SK-N-MC (cell line): ENCODE measurements around the gene GRAMD2A.

Source experiments
- EZH2 ChIP-seq: fragments of 200-600 bp; sonication (generic); IDR thresholded peaks from one replicate; pipeline ENCODE4 v1.6.1; 2017; ENCODE audit warnings: antibody characterized with exemption
- POLR2AphosphoS5 ChIP-seq: IDR thresholded peaks from 2 replicates; pipeline ENCODE4 v1.6.1; 2012; ENCODE audit warnings: mild to moderate bottlenecking, low read depth, low read length, borderline replicate concordance

DNA sequence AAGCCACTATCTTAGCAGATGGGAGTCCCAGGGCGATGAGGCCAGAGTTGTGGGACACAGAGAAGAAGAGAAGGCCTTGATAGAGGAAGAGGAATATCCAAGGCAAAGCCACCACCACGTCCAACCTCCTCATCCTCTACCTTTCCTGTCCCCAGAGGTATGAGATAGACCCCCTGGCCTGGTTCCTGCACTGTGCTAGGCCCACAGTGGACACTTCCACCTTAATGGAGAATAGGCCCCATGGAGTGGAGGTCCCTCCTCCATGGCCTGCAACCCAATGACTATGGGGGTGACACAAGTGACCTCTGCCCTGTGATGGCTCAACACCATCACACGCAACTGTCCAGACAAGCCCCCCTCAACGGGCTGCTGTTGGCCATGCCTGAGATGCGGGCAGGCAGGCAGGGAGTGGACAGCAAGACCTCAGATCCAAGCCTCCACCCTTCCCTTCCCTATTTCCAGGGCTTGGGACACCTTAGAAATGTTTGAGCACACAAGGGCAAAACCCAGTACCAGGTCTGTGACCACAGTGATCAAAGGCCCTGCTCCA is 36.8 kb downstream of the GRAMD2A start:
- TF ChIP-seq POLR2AphosphoS5, result no peak
- TF ChIP-seq EZH2, result no peak
